ENCODE results near the gene CD3E. TPM values are rescaled to one million over a fixed set of nuclear protein-coding genes. Genes with fewer than 3 reads are reported as not detected.

Gene CD3E
- total RNA-seq, 1 experiment from 2014 or later: not detected

- H3K9me3 Mint-ChIP-seq: no peaks in the 10 kb centered on the region
- TF ChIP-seq CTCF (conservative IDR thresholded peaks at IDR 0.05): no peak
Observed at GRCh38 chr11:118283756-118284350, 20.7 kb upstream of the CD3E start.

More at GRCh38 chr11:118283756-118284350, 20.7 kb upstream of the CD3E start:
- H3K79me1 ChIP-seq (ENCODE audit: insufficient read depth, low read depth, low read length, poor library complexity, severe bottlenecking): no peaks in the 10 kb centered on the region
- no peak overlapping the region for H2BK120ac ChIP-seq (ENCODE audit: low read depth, low read length, poor library complexity, severe bottlenecking)
- H3K27ac ChIP-seq (ENCODE audit: insufficient read length, low read depth, low read length): no peak overlapping the region
- no peak overlapping the region for H3T11ph ChIP-seq (ENCODE audit: low read length)
- H3K27me3 Mint-ChIP-seq (ENCODE audit: low read depth): peaks cover 21% of the 10 kb centered on the region
- no peak overlapping the region for H4K5ac ChIP-seq (ENCODE audit: insufficient read length, low read depth, low read length)
- H3K27me3 ChIP-seq (ENCODE audit: insufficient read depth, low read length): no peaks in the 10 kb centered on the region
- H3K4ac ChIP-seq (ENCODE audit: low read depth, low read length): no peak overlapping the region
- H3K9me3 ChIP-seq (ENCODE audit: control insufficient read depth, low read depth, low read length): no peaks in the 10 kb centered on the region
- no peaks in the 10 kb centered on the region for H3K79me2 ChIP-seq (ENCODE audit: insufficient read depth, low read length)
- no peaks in the 10 kb centered on the region for H3K23me2 ChIP-seq (ENCODE audit: insufficient read length, low read depth, low read length, poor library complexity, severe bottlenecking)
- H2BK15ac ChIP-seq (ENCODE audit: low read depth, low read length): no peak overlapping the region
- DNase-seq: no peak
- H4K8ac ChIP-seq (replicated peaks; ENCODE audit: insufficient read length, low read depth, low read length): no peak overlapping the region
- no peak overlapping the region for H3K23ac ChIP-seq (ENCODE audit: insufficient read length, low read depth, low read length)
- no peak overlapping the region for H4K91ac ChIP-seq (ENCODE audit: insufficient read length, low read depth, low read length)
- no peak overlapping the region for H3K56ac ChIP-seq (ENCODE audit: insufficient read length, low read depth, low read length)
- no peak overlapping the region for H2BK5ac ChIP-seq (ENCODE audit: insufficient read length, low read length)
- H4K20me1 ChIP-seq (ENCODE audit: control insufficient read depth, insufficient read depth, insufficient read length): no peaks in the 10 kb centered on the region
- H3K9ac ChIP-seq (ENCODE audit: extremely low read depth, insufficient read length, low read length): no peak overlapping the region
- H3K18ac ChIP-seq (ENCODE audit: insufficient read length, low read depth, low read length): no peak overlapping the region
- no peak overlapping the region for H2AFZ ChIP-seq (ENCODE audit: low read length)
- no CpG with 5 or more reads among the region's 4 CpGs for WGBS (ENCODE audit: extremely low coverage, insufficient read length, low lambda C conversion rate)
- no peaks in the 10 kb centered on the region for H3K4me1 Mint-ChIP-seq
- H3K36me3 Mint-ChIP-seq (ENCODE audit: insufficient read depth in 1 of 3, low read depth in 3 of 3): no peaks in the 10 kb centered on the region
- H2AK5ac ChIP-seq (ENCODE audit: insufficient read length, low read length): no peak overlapping the region
- H3K14ac ChIP-seq (ENCODE audit: insufficient read depth, low read length): no peak overlapping the region
- H3K4me2 ChIP-seq (ENCODE audit: insufficient read depth, insufficient read length, low read length): no peak overlapping the region
- no peak overlapping the region for H2BK12ac ChIP-seq (ENCODE audit: insufficient read length, low read depth, low read length)
- H3K4me1 ChIP-seq (ENCODE audit: insufficient read depth, low read length): no peaks in the 10 kb centered on the region
- H3K27ac Mint-ChIP-seq: no peak overlapping the region
- H3K4me3 Mint-ChIP-seq: no peak overlapping the region
- H2BK20ac ChIP-seq (ENCODE audit: low read depth, low read length, poor library complexity, severe bottlenecking): no peak overlapping the region

Data from H9 (cell line).